Activated CD4-positive, alpha-beta T cell treated with anti-CD3 and anti-CD28 coated beads for 36 hours (primary cell): ENCODE measurements around the gene ADARB2. TPM values are rescaled to one million over a fixed set of nuclear protein-coding genes. Genes with fewer than 3 reads are reported as not detected.

Experiments
- ATAC-seq: fragments of 200-7000 bp; cut with Tn5 transposase; one replicate; pipeline ENCODE4 v1.10.0; 2021; ENCODE audit warnings: mild to moderate bottlenecking, moderate library complexity
- CTCF ChIA-PET: fragments of 350-600 bp; sonication (Branson Sonifier 250); formaldehyde crosslinking; loops from one replicate; lab custom pipeline; 2021; ENCODE audit warnings: antibody characterized with exemption; lab: Charles Lee
- POLR2A ChIA-PET: fragments of 350-600 bp; sonication (Branson Sonifier 250); formaldehyde crosslinking; loops from one replicate; lab custom pipeline; 2021; ENCODE audit warnings: antibody characterized with exemption, inconsistent platforms; lab: Charles Lee
- DNase-seq: peaks from one replicate; pipeline ENCODE4 v3.0.0-alpha.2; 2020
- H3K27ac Mint-ChIP-seq: one replicate; pipeline ENCODE4 v1.8.0; 2021; ENCODE audit warnings: mixed read lengths
- H3K27me3 Mint-ChIP-seq: one replicate; pipeline ENCODE4 v1.8.0; 2021; ENCODE audit warnings: mixed read lengths
- H3K36me3 Mint-ChIP-seq: one replicate; pipeline ENCODE4 v1.8.0; 2021; ENCODE audit warnings: low read depth, mixed read lengths
- H3K4me1 Mint-ChIP-seq: one replicate; pipeline ENCODE4 v1.8.0; 2021; ENCODE audit warnings: mixed read lengths
- H3K4me3 Mint-ChIP-seq: one replicate; pipeline ENCODE4 v1.8.0; 2021; ENCODE audit warnings: mild to moderate bottlenecking, moderate library complexity, mixed read lengths
- H3K9me3 Mint-ChIP-seq: one replicate; pipeline ENCODE4 v1.8.0; 2021; ENCODE audit warnings: low read depth, mixed read lengths
- intact Hi-C, 2 experiments: fragments of 100-400 bp; cut with DNase I in 1 of 2; cut with micrococcal nuclease in 1 of 2; formaldehyde crosslinking; loops; one replicate each; pipeline versions ENCODE4 v1.14.2 to v1.15.1; 2022 to 2024; cut with DNase I, micrococcal nuclease
- total RNA-seq, 2 experiments: library from RNA; stranded (reverse); gene quantifications; one replicate each; pipeline ENCODE4 v1.2.3, GENCODE V29; 2021

Gene ADARB2
- total RNA-seq, 2 experiments from 2014 or later: not detected

GRCh38 chr10:1173091-1173490, 564.2 kb downstream of the ADARB2 start:
- DNase-seq: no peak
- ChIA-PET CTCF (interaction anchor here (1.0 kb wide), 1 partner anchor 10 kb away, joined by 3 read pairs; no protein-coding TSS in a partner anchor), POLR2A (no interaction called here)
- intact Hi-C loops: no loop called here
- H3K4me3 Mint-ChIP-seq: no peak overlapping the region
- no peak overlapping the region for H3K27ac Mint-ChIP-seq
- H3K36me3 Mint-ChIP-seq: no peaks in the 10 kb centered on the region
- H3K4me1 Mint-ChIP-seq: no peaks in the 10 kb centered on the region
- no peak for ATAC-seq
- H3K9me3 Mint-ChIP-seq: no peaks in the 10 kb centered on the region
- no peaks in the 10 kb centered on the region for H3K27me3 Mint-ChIP-seq

- intact Hi-C loops: no loop called here
- no peaks in the 10 kb centered on the region for H3K4me1 Mint-ChIP-seq
- H3K27me3 Mint-ChIP-seq: peaks cover 1% of the 10 kb centered on the region
- H3K36me3 Mint-ChIP-seq: no peaks in the 10 kb centered on the region
- no peak overlapping the region for H3K27ac Mint-ChIP-seq
- ATAC-seq (no peak), DNase-seq (no peak)
- ChIA-PET POLR2A (no interaction called here), CTCF (interaction anchor here (1.0 kb wide), 1 partner anchor 11 kb away, joined by 3 read pairs; no protein-coding TSS in a partner anchor)
- no peak overlapping the region for H3K4me3 Mint-ChIP-seq
- no peaks in the 10 kb centered on the region for H3K9me3 Mint-ChIP-seq
Measured at GRCh38 chr10:1172256-1172984, 564.9 kb downstream of the ADARB2 start.

GRCh38 chr10:1171586-1171985, 565.7 kb downstream of the ADARB2 start:
- Mint-ChIP-seq H3K9me3 (no peaks in the 10 kb centered on the region), H3K27ac (no peak overlapping the region), H3K4me1 (no peaks in the 10 kb centered on the region), H3K36me3 (no peaks in the 10 kb centered on the region), H3K27me3 (peaks cover 2% of the 10 kb centered on the region), H3K4me3 (no peak overlapping the region)
- DNase-seq (no peak), ATAC-seq (no peak)
- ChIA-PET POLR2A (no interaction called here), CTCF (no interaction called here)
- intact Hi-C loops: no loop called here

- no peaks in the 10 kb centered on the region for H3K36me3 Mint-ChIP-seq
- ATAC-seq: no peak
- CTCF ChIA-PET: no interaction called here
- POLR2A ChIA-PET: no interaction called here
- no peaks in the 10 kb centered on the region for H3K9me3 Mint-ChIP-seq
- H3K27ac Mint-ChIP-seq: no peak overlapping the region
- H3K27me3 Mint-ChIP-seq: peaks cover 2% of the 10 kb centered on the region
- no peaks in the 10 kb centered on the region for H3K4me1 Mint-ChIP-seq
- intact Hi-C loops: no loop called here
- no peak for DNase-seq
- H3K4me3 Mint-ChIP-seq: no peak overlapping the region
Measured at GRCh38 chr10:1171182-1171581, 566.1 kb downstream of the ADARB2 start.

- ChIA-PET CTCF (no interaction called here), POLR2A (no interaction called here)
- peaks cover 2% of the 10 kb centered on the region for H3K27me3 Mint-ChIP-seq
- ATAC-seq: no peak
- H3K9me3 Mint-ChIP-seq: no peaks in the 10 kb centered on the region
- no peak for DNase-seq
- no peak overlapping the region for H3K4me3 Mint-ChIP-seq
- H3K36me3 Mint-ChIP-seq: no peaks in the 10 kb centered on the region
- H3K27ac Mint-ChIP-seq: no peak overlapping the region
- H3K4me1 Mint-ChIP-seq: no peaks in the 10 kb centered on the region
- intact Hi-C loops: no loop called here
Measured at GRCh38 chr10:1170867-1171180, 566.5 kb downstream of the ADARB2 start.

- intact Hi-C loops: no loop called here
- no peak for ATAC-seq
- no peak for DNase-seq
- ChIA-PET CTCF (no interaction called here), POLR2A (interaction anchor here (0.6 kb wide), 1 partner anchor 251 kb away, joined by 3 read pairs; no protein-coding TSS in a partner anchor)
- H3K27me3 Mint-ChIP-seq: peaks cover 2% of the 10 kb centered on the region
- H3K36me3 Mint-ChIP-seq: no peaks in the 10 kb centered on the region
- H3K4me1 Mint-ChIP-seq: no peaks in the 10 kb centered on the region
- H3K9me3 Mint-ChIP-seq: no peaks in the 10 kb centered on the region
- H3K4me3 Mint-ChIP-seq: no peak overlapping the region
- H3K27ac Mint-ChIP-seq: no peak overlapping the region
Measured at GRCh38 chr10:1169981-1170866, 567.1 kb downstream of the ADARB2 start.

- no peaks in the 10 kb centered on the region for H3K36me3 Mint-ChIP-seq
- H3K4me3 Mint-ChIP-seq: no peak overlapping the region
- DNase-seq: no peak
- ChIA-PET CTCF (no interaction called here), POLR2A (no interaction called here)
- H3K9me3 Mint-ChIP-seq: no peaks in the 10 kb centered on the region
- no peaks in the 10 kb centered on the region for H3K4me1 Mint-ChIP-seq
- intact Hi-C loops: no loop called here
- ATAC-seq: no peak
- H3K27ac Mint-ChIP-seq: no peak overlapping the region
- H3K27me3 Mint-ChIP-seq: peaks cover 2% of the 10 kb centered on the region
Measured at GRCh38 chr10:1169186-1169885, 568.0 kb downstream of the ADARB2 start.

- Mint-ChIP-seq H3K9me3 (no peaks in the 10 kb centered on the region), H3K4me1 (no peaks in the 10 kb centered on the region), H3K36me3 (no peaks in the 10 kb centered on the region), H3K27me3 (peaks cover 2% of the 10 kb centered on the region), H3K4me3 (no peak overlapping the region), H3K27ac (no peak overlapping the region)
- CTCF ChIA-PET: no interaction called here
- POLR2A ChIA-PET: no interaction called here
- DNase-seq (no peak), ATAC-seq (no peak)
- intact Hi-C loops: no loop called here
Measured at GRCh38 chr10:1168763-1169162, 568.6 kb downstream of the ADARB2 start.

GRCh38 chr10:1166828-1167275, 570.5 kb downstream of the ADARB2 start:
- intact Hi-C loops: no loop called here
- Mint-ChIP-seq H3K9me3 (no peaks in the 10 kb centered on the region), H3K27ac (no peak overlapping the region), H3K36me3 (no peaks in the 10 kb centered on the region), H3K27me3 (peaks cover 2% of the 10 kb centered on the region), H3K4me3 (no peak overlapping the region), H3K4me1 (no peaks in the 10 kb centered on the region)
- ChIA-PET POLR2A (no interaction called here), CTCF (no interaction called here)
- ATAC-seq (no peak), DNase-seq (no peak)

GRCh38 chr10:1166101-1166827, 571.1 kb downstream of the ADARB2 start:
- H3K4me1 Mint-ChIP-seq: no peaks in the 10 kb centered on the region
- ATAC-seq (no peak), DNase-seq (no peak)
- no peak overlapping the region for H3K4me3 Mint-ChIP-seq
- POLR2A ChIA-PET: no interaction called here
- intact Hi-C loops: no loop called here
- CTCF ChIA-PET: no interaction called here
- no peaks in the 10 kb centered on the region for H3K36me3 Mint-ChIP-seq
- no peaks in the 10 kb centered on the region for H3K9me3 Mint-ChIP-seq
- no peak overlapping the region for H3K27ac Mint-ChIP-seq
- H3K27me3 Mint-ChIP-seq: peaks cover 2% of the 10 kb centered on the region

GRCh38 chr10:1163831-1164230, 573.5 kb downstream of the ADARB2 start:
- no peak overlapping the region for H3K27ac Mint-ChIP-seq

More at GRCh38 chr10:1163831-1164230, 573.5 kb downstream of the ADARB2 start:
- no peaks in the 10 kb centered on the region for H3K36me3 Mint-ChIP-seq
- H3K4me1 Mint-ChIP-seq: no peaks in the 10 kb centered on the region
- CTCF ChIA-PET: no interaction called here
- DNase-seq (no peak), ATAC-seq (no peak)
- POLR2A ChIA-PET: no interaction called here
- H3K9me3 Mint-ChIP-seq: no peaks in the 10 kb centered on the region
- intact Hi-C loops: no loop called here
- peaks cover 2% of the 10 kb centered on the region for H3K27me3 Mint-ChIP-seq
- H3K4me3 Mint-ChIP-seq: no peak overlapping the region
